ENCODE measurements around the gene AKAP6.

Gene AKAP6

GRCh38 chr14:32366256-32366879, 37.3 kb downstream of the AKAP6 start:
- H3K27me3 ChIP-seq (ENCODE audit: insufficient read depth, low read length) = no peaks in the 10 kb centered on the region
- no peak overlapping the region for H3K4me3 ChIP-seq (ENCODE audit: low read depth, low read length, poor library complexity, severe bottlenecking)
- no peaks in the 10 kb centered on the region for H3K9me3 ChIP-seq (ENCODE audit: low read length)
- no peak overlapping the region for H3K4me2 ChIP-seq (ENCODE audit: low read length)
- H3K9me2 ChIP-seq (ENCODE audit: low read depth, low read length) = no peaks in the 10 kb centered on the region
- H3K79me2 ChIP-seq (ENCODE audit: insufficient read depth, low read length) = no peaks in the 10 kb centered on the region
- no peaks in the 10 kb centered on the region for H3K36me3 ChIP-seq (ENCODE audit: insufficient read depth, low read length)
- H3K9ac ChIP-seq (ENCODE audit: low read length) = no peak overlapping the region
- no peaks in the 10 kb centered on the region for H3K4me1 ChIP-seq (ENCODE audit: insufficient read depth, low read length, severe bottlenecking)
- H3F3A ChIP-seq (ENCODE audit: insufficient read depth, low read length) = no peaks in the 10 kb centered on the region
- TF ChIP-seq EZH2 (IDR thresholded peaks at IDR 0.05; ENCODE audit: borderline replicate concordance, low read length) = no peak
- TF ChIP-seq CTCF (IDR thresholded peaks at IDR 0.05; ENCODE audit: low read length) = no peak
- H2AFZ ChIP-seq (ENCODE audit: low read length) = no peak overlapping the region
- no peak overlapping the region for H3K27ac ChIP-seq (ENCODE audit: low read depth, low read length, poor library complexity, severe bottlenecking)
- no peaks in the 10 kb centered on the region for H4K20me1 ChIP-seq (ENCODE audit: insufficient read depth, low read length)

- Histone ChIP-seq H3K4me1 (ENCODE audit: insufficient read depth, low read length, severe bottlenecking) (no peaks in the 10 kb centered on the region), H2AFZ (ENCODE audit: low read length) (no peak overlapping the region), H3K9me3 (ENCODE audit: low read length) (no peaks in the 10 kb centered on the region)
Observed at GRCh38 chr14:32366986-32367385, 37.9 kb downstream of the AKAP6 start.

GRCh38 chr14:32367516-32367915, 38.4 kb downstream of the AKAP6 start:
- Histone ChIP-seq H3K4me3 (ENCODE audit: low read depth, low read length, poor library complexity, severe bottlenecking) (no peak overlapping the region), H3F3A (ENCODE audit: insufficient read depth, low read length) (no peaks in the 10 kb centered on the region), H3K79me2 (ENCODE audit: insufficient read depth, low read length) (no peaks in the 10 kb centered on the region), H3K36me3 (ENCODE audit: insufficient read depth, low read length) (no peaks in the 10 kb centered on the region), H3K27ac (ENCODE audit: low read depth, low read length, poor library complexity, severe bottlenecking) (no peak overlapping the region), H2AFZ (ENCODE audit: low read length) (no peak overlapping the region), H3K4me2 (ENCODE audit: low read length) (no peak overlapping the region), H3K9me3 (ENCODE audit: low read length) (no peaks in the 10 kb centered on the region), H4K20me1 (ENCODE audit: insufficient read depth, low read length) (no peaks in the 10 kb centered on the region), H3K27me3 (ENCODE audit: insufficient read depth, low read length) (no peaks in the 10 kb centered on the region), H3K9ac (ENCODE audit: low read length) (no peak overlapping the region), H3K9me2 (ENCODE audit: low read depth, low read length) (no peaks in the 10 kb centered on the region), H3K4me1 (ENCODE audit: insufficient read depth, low read length, severe bottlenecking) (no peaks in the 10 kb centered on the region)
- TF ChIP-seq CTCF (IDR thresholded peaks at IDR 0.05; ENCODE audit: low read length) (no peak), EZH2 (IDR thresholded peaks at IDR 0.05; ENCODE audit: borderline replicate concordance, low read length) (no peak)

More at GRCh38 chr14:32366986-32367385, 37.9 kb downstream of the AKAP6 start:
- TF ChIP-seq CTCF (IDR thresholded peaks at IDR 0.05; ENCODE audit: low read length) (no peak), EZH2 (IDR thresholded peaks at IDR 0.05; ENCODE audit: borderline replicate concordance, low read length) (no peak)
- Histone ChIP-seq H3K4me3 (ENCODE audit: low read depth, low read length, poor library complexity, severe bottlenecking) (no peak overlapping the region), H3K4me2 (ENCODE audit: low read length) (no peak overlapping the region), H4K20me1 (ENCODE audit: insufficient read depth, low read length) (no peaks in the 10 kb centered on the region), H3K27me3 (ENCODE audit: insufficient read depth, low read length) (no peaks in the 10 kb centered on the region), H3K9ac (ENCODE audit: low read length) (no peak overlapping the region), H3K27ac (ENCODE audit: low read depth, low read length, poor library complexity, severe bottlenecking) (no peak overlapping the region), H3K79me2 (ENCODE audit: insufficient read depth, low read length) (no peaks in the 10 kb centered on the region), H3K9me2 (ENCODE audit: low read depth, low read length) (no peaks in the 10 kb centered on the region), H3F3A (ENCODE audit: insufficient read depth, low read length) (no peaks in the 10 kb centered on the region), H3K36me3 (ENCODE audit: insufficient read depth, low read length) (no peaks in the 10 kb centered on the region)
